ENCODE data around the gene PPP2R5C.

PPP2R5C gene

DNA sequence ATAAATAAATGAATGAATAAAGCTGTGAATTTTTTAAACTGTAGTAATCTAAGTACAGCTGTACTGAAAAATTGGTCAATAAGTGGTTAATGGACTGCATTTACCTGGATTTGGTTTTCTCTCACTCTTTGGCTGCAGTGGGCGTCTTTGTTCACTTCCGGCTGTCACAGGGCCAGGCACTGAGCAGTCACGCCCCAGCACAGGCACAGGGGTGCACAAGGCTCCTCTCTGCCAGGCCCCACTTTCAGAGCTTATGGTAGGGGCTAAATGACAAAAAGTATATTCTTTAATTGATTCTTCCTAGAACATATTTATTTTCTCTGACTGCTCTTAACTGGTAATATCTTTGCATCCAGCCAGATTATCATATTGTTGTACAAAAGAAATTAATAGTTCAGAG, 132.2 kb downstream of the PPP2R5C start (continued):
- TF ChIP-seq, protein P1, sequence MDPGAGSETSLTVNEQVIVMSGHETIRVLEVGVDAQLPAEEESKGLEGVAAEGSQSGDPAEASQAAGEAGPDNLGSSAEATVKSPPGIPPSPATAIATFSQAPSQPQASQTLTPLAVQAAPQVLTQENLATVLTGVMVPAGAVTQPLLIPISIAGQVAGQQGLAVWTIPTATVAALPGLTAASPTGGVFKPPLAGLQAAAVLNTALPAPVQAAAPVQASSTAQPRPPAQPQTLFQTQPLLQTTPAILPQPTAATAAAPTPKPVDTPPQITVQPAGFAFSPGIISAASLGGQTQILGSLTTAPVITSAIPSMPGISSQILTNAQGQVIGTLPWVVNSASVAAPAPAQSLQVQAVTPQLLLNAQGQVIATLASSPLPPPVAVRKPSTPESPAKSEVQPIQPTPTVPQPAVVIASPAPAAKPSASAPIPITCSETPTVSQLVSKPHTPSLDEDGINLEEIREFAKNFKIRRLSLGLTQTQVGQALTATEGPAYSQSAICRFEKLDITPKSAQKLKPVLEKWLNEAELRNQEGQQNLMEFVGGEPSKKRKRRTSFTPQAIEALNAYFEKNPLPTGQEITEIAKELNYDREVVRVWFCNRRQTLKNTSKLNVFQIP (CRISPR knock-in tag; IDR thresholded peaks at IDR 0.05; ENCODE audit: borderline replicate concordance, low read depth) = no peak

DNA sequence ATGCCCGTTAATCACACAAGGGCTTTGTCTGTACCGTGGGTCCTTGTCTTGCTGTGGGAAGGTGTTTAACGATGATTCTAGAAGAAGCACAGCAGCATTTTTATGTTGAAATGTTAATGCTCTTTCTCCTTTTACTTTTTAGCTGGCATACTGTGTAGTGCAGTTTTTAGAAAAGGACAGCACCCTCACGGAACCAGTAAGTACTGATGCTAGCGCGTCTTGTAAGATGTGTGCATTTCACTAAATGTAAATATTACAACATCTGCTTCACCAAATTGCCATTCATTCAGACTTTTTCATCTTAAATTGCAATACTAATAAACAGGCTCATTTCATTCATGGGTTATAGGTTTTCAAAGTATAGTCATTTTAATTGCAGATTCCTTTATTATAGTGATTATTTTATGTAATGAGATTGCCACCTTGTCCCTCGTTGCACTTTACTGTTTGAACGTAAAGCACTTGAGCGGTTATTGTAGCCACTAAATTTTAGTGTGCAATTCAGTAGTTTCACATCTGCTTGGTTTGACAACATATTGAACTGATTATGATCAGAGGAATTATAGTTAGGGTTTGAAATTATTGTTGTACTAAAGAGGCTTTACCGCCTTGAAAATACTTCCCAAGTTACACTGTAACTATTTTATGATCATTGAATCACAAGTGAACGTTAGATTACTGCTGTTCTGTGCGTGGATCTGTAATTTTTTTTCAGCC, 133.0 kb downstream of the PPP2R5C start:
- no peak for ATAC-seq
- TF ChIP-seq TCF4 (CRISPR knock-in tag; IDR thresholded peaks at IDR 0.05; ENCODE audit: borderline replicate concordance) (no peak), ZFP30 (CRISPR knock-in tag; IDR thresholded peaks at IDR 0.05) (no peak), OSR1 (CRISPR knock-in tag; IDR thresholded peaks at IDR 0.05) (no peak), TOX (CRISPR knock-in tag; IDR thresholded peaks at IDR 0.05; ENCODE audit: borderline replicate concordance) (no peak), CSDC2 (CRISPR knock-in tag; IDR thresholded peaks at IDR 0.05) (no peak), RARB (CRISPR knock-in tag; IDR thresholded peaks at IDR 0.05) (no peak), PPARA (CRISPR knock-in tag; IDR thresholded peaks at IDR 0.05; ENCODE audit: borderline replicate concordance) (no peak), SNAI2 (CRISPR knock-in tag; IDR thresholded peaks at IDR 0.05) (no peak), ZNF8 (CRISPR knock-in tag; IDR thresholded peaks at IDR 0.05) (no peak), BACH2 (CRISPR knock-in tag; IDR thresholded peaks at IDR 0.05; ENCODE audit: borderline replicate concordance) (no peak), ZC3H10 (CRISPR knock-in tag; IDR thresholded peaks at IDR 0.05) (no peak), GLIS3 (CRISPR knock-in tag; IDR thresholded peaks at IDR 0.05) (no peak), ZFP3 (CRISPR knock-in tag; IDR thresholded peaks at IDR 0.05) (no peak), ISL1 (CRISPR knock-in tag; IDR thresholded peaks at IDR 0.05) (no peak)
- TF ChIP-seq, protein P2, sequence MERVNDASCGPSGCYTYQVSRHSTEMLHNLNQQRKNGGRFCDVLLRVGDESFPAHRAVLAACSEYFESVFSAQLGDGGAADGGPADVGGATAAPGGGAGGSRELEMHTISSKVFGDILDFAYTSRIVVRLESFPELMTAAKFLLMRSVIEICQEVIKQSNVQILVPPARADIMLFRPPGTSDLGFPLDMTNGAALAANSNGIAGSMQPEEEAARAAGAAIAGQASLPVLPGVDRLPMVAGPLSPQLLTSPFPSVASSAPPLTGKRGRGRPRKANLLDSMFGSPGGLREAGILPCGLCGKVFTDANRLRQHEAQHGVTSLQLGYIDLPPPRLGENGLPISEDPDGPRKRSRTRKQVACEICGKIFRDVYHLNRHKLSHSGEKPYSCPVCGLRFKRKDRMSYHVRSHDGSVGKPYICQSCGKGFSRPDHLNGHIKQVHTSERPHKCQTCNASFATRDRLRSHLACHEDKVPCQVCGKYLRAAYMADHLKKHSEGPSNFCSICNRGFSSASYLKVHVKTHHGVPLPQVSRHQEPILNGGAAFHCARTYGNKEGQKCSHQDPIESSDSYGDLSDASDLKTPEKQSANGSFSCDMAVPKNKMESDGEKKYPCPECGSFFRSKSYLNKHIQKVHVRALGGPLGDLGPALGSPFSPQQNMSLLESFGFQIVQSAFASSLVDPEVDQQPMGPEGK (CRISPR knock-in tag; IDR thresholded peaks at IDR 0.05; ENCODE audit: borderline replicate concordance) = no peak
- TF ChIP-seq, protein P1 (CRISPR knock-in tag; IDR thresholded peaks at IDR 0.05; ENCODE audit: borderline replicate concordance, low read depth) = no peak
- TF ChIP-seq, protein P3, sequence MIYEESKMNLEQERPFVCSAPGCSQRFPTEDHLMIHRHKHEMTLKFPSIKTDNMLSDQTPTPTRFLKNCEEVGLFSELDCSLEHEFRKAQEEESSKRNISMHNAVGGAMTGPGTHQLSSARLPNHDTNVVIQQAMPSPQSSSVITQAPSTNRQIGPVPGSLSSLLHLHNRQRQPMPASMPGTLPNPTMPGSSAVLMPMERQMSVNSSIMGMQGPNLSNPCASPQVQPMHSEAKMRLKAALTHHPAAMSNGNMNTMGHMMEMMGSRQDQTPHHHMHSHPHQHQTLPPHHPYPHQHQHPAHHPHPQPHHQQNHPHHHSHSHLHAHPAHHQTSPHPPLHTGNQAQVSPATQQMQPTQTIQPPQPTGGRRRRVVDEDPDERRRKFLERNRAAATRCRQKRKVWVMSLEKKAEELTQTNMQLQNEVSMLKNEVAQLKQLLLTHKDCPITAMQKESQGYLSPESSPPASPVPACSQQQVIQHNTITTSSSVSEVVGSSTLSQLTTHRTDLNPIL (CRISPR knock-in tag; IDR thresholded peaks at IDR 0.05; ENCODE audit: low read depth) = no peak
- TF ChIP-seq, protein P4, sequence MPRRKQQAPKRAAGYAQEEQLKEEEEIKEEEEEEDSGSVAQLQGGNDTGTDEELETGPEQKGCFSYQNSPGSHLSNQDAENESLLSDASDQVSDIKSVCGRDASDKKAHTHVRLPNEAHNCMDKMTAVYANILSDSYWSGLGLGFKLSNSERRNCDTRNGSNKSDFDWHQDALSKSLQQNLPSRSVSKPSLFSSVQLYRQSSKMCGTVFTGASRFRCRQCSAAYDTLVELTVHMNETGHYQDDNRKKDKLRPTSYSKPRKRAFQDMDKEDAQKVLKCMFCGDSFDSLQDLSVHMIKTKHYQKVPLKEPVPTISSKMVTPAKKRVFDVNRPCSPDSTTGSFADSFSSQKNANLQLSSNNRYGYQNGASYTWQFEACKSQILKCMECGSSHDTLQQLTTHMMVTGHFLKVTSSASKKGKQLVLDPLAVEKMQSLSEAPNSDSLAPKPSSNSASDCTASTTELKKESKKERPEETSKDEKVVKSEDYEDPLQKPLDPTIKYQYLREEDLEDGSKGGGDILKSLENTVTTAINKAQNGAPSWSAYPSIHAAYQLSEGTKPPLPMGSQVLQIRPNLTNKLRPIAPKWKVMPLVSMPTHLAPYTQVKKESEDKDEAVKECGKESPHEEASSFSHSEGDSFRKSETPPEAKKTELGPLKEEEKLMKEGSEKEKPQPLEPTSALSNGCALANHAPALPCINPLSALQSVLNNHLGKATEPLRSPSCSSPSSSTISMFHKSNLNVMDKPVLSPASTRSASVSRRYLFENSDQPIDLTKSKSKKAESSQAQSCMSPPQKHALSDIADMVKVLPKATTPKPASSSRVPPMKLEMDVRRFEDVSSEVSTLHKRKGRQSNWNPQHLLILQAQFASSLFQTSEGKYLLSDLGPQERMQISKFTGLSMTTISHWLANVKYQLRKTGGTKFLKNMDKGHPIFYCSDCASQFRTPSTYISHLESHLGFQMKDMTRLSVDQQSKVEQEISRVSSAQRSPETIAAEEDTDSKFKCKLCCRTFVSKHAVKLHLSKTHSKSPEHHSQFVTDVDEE (CRISPR knock-in tag; IDR thresholded peaks at IDR 0.05) = no peak

DNA sequence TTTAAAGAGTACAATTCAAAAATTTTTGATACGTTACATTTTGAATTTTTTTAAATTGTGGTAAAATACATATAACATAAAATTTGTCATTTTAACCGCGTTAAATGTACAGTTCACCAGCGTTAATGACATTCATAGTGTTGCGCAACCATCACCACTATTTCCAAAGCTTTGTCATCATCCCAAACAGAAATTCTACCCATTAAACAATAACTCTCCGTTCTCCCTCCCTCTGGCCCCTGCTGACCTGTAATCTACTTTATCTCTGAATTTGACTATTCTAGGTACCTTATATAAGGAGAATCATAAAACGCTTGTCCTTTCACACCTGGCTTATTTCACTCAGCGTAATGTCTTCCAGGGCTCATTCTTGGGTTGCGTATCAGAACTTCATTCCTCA, 133.7 kb downstream of the PPP2R5C start:
- no peak for ATAC-seq
- TF ChIP-seq CSDC2 (CRISPR knock-in tag; IDR thresholded peaks at IDR 0.05) (no peak), ZC3H10 (CRISPR knock-in tag; IDR thresholded peaks at IDR 0.05) (no peak), ESRRG (CRISPR knock-in tag; IDR thresholded peaks at IDR 0.05) (no peak), ARNTL (CRISPR knock-in tag; IDR thresholded peaks at IDR 0.05; ENCODE audit: borderline replicate concordance, low read depth) (no peak), BACH2 (CRISPR knock-in tag; IDR thresholded peaks at IDR 0.05; ENCODE audit: borderline replicate concordance) (no peak)
- TF ChIP-seq, protein P1 (CRISPR knock-in tag; IDR thresholded peaks at IDR 0.05; ENCODE audit: borderline replicate concordance, low read depth) = no peak
- TF ChIP-seq, protein P4 (CRISPR knock-in tag; IDR thresholded peaks at IDR 0.05) = no peak
- TF ChIP-seq, protein P3 (CRISPR knock-in tag; IDR thresholded peaks at IDR 0.05; ENCODE audit: low read depth) = no peak

All from SK-N-SH treated with all-trans-retinoic acid at 6 μM for 48 hours (cell line).